GM21576 (cell line): Measurements from ENCODE around the gene CFB.
"Not testable (repeated sequence)": the region's sequence is repeated elsewhere in the genome, so short reads cannot be mapped to it uniquely, and the experiment has no call there.

Experiments used
- ATAC-seq: cut with Tn5 transposase; IDR thresholded peaks from one replicate; pipeline ENCODE4 v1.9.1; 2021; ENCODE audit warnings: mild to moderate bottlenecking, moderate library complexity; ENCODE audit not compliant: unreplicated experiment

CFB gene

GRCh38 chr6:31911826-31912585, 33.9 kb upstream of the CFB start:
- ATAC-seq = no peak

GRCh38 chr6:31915351-31915750, 30.5 kb upstream of the CFB start:
- ATAC-seq = no peak

GRCh38 chr6:31915756-31916155, 30.1 kb upstream of the CFB start:
- ATAC-seq = no peak

- ATAC-seq = no peak
Observed at GRCh38 chr6:31918069-31918720, 27.7 kb upstream of the CFB start.

GRCh38 chr6:31919624-31920303, 26.1 kb upstream of the CFB start:
- no peak for ATAC-seq

- ATAC-seq = no peak
Observed at GRCh38 chr6:31920811-31921210, 25.1 kb upstream of the CFB start.

GRCh38 chr6:31922942-31923341, 23.0 kb upstream of the CFB start:
- no peak for ATAC-seq

- ATAC-seq = no peak
Observed at GRCh38 chr6:31927242-31927862, 18.5 kb upstream of the CFB start, which contains the start of gene C2. Gene C2, plus strand, starts transcription at chr6:31927717. Its CDS starts 36 bp downstream, at chr6:31927753.

GRCh38 chr6:31927863-31928671, 17.8 kb upstream of the CFB start:
- ATAC-seq = no peak

GRCh38 chr6:31928672-31928939, 17.3 kb upstream of the CFB start:
- no peak for ATAC-seq

- no peak for ATAC-seq
Observed at GRCh38 chr6:31930962-31931361, 14.9 kb upstream of the CFB start.

- not testable (repeated sequence) for ATAC-seq
Observed at GRCh38 chr6:31932137-31932536, 13.8 kb upstream of the CFB start.

GRCh38 chr6:31933537-31933936, 12.4 kb upstream of the CFB start:
- no peak for ATAC-seq

- no peak for ATAC-seq
Observed at GRCh38 chr6:31935021-31935420, 10.9 kb upstream of the CFB start.

- no peak for ATAC-seq
Observed at GRCh38 chr6:31935823-31936222, 10.1 kb upstream of the CFB start.

- ATAC-seq = no peak
Observed at GRCh38 chr6:31940256-31940664, 5.6 kb upstream of the CFB start.

- no peak for ATAC-seq
Observed at GRCh38 chr6:31943742-31944141, 2.2 kb upstream of the CFB start.

GRCh38 chr6:31945154-31945506, 765 bp upstream of the CFB start:
- no peak for ATAC-seq

- ATAC-seq = no peak
Observed at GRCh38 chr6:31946370-31946885, 533 bp downstream of the CFB start.

GRCh38 chr6:31947070-31947675, 1.3 kb downstream of the CFB start:
- no peak for ATAC-seq
